DMS53 (cell line): ENCODE data around the gene NLK.
"Not testable (repeated sequence)": the region's sequence is repeated elsewhere in the genome, so short reads cannot be mapped to it uniquely, and the experiment has no call there.

ENCODE experiments used
- DNase-seq: peaks from one replicate; lab custom pipeline; 2025; lab: John Stamatoyannopoulos, UW

NLK gene

DNA sequence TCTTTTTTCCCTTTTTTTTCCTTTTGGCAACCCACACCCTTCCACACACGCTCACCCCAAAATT, at the start of gene NLK:
Gene NLK, plus strand, starts transcription at position 21 of the 64 bp plus-strand sequence. CDS start 197 bp downstream, outside the sequence.
- no peak for DNase-seq

DNA sequence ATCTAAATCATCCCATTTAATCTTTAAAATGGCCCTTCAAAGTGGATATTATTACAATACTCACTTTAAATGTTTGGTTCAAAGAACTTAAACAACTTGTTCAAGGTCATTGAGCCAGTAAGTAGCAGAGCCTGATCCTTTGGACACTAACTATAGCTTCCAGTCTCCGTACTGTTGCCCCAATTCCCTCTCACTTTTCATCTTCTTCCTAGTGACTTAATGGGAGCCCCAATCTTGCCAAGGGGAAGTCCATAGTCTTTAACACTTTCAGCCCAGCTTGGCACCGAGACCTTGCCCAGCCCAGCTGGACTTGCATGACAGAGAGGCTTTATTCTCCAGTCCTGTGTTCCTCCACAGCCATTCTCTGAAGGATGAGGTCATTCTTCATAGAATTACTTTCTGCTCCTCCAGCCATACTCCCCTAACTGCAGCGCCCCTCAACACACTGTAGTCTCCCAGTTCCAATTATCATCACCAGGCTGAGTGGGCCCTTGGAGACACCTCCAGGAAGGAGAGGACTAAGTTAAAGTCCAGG, 49.2 kb upstream of the NLK start:
- DNase-seq = no peak

GRCh38 chr17:27993723-27994310, 48.7 kb upstream of the NLK start:
- DNase-seq = no peak

GRCh38 chr17:27994586-27994985, 47.9 kb upstream of the NLK start:
- no peak for DNase-seq

DNA sequence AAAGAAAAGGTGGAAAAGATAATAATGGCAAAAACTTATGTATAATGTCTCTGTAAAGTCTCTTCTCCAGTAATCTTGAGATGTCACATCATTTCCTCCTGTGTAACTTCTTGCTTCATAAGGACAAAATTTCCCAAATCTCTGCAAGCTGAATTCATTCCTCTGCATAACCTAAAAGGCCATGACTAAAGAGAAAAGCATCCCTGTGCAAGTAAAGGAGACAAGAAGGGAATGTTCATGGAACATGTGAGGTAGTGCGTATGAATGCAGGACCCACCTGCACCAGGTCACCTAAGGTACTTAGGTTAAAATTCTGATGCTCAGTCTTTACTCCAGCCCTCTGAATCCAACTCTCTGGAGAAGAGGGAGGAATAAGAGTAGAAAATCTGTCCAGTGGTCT, 46.9 kb upstream of the NLK start:
- no peak for DNase-seq

DNA sequence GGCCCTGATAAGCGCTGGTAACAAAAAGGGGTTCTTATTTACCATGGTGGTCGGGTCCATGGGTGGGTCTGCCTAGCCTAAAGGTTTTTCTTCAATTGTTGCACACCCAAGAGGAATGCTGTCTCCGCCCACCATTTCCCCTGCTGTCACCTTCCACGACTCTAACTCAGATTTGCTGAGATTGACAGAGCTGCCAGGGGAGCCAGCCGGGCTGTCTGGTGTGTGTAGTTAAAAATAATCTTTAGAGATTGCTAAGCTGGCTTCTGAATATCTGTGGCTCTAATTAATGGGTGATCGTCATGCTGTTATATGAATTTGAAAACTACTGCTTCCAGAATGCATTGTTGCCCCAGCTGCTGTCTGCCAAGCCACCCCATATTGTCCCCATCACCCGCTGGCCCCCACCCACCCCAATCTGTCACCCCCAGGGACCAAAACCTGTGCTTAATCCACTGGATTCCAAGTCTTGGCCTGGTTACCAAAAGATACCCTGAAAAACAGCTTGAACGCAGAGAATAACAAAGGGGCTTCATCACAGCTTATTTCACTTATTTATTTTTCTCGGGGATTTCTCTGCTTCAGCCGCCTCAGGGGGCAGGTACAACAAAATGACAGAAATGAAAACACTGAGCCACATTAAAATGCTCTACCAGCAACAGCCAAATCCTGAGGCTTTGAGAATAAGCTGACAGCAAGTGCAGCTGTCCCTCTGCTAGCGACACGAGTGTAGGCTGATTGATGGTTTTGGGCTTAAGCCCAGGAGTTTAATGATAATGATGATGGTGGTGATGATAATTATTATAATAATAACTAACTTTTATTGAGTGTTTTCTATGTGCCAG, 46.1 kb upstream of the NLK start:
- DNase-seq = no peak

- DNase-seq = no peak
These were observed 45.5 kb upstream of the NLK start for GRCh38 chr17:27997044-27997401.

- no peak for DNase-seq
These were observed 45.0 kb upstream of the NLK start for GRCh38 chr17:27997522-27997921.

GRCh38 chr17:28001149-28001548, 41.3 kb upstream of the NLK start:
- no peak for DNase-seq

- no peak for DNase-seq
These were observed 38.1 kb upstream of the NLK start for GRCh38 chr17:28004344-28004743.

DNA sequence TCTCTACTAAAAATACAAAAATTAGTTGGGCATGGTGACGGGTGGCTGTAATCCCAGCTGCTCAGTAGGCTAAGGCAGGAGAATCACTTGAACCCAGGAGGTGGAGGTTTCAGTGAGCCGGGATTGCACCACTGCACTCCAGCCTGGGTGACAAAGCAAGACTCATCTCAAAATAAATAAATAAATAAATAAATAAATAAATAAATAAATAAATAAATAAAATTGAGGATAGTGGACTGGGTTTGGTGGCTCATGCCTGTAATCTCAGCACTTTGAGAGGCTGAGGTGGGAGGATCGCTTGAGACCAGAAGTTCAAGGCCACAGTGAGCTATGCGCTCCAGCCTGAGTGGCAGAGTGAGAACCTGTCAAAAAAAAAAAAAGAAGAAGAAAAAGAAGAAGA, 34.6 kb upstream of the NLK start:
- not testable (repeated sequence) for DNase-seq

DNA sequence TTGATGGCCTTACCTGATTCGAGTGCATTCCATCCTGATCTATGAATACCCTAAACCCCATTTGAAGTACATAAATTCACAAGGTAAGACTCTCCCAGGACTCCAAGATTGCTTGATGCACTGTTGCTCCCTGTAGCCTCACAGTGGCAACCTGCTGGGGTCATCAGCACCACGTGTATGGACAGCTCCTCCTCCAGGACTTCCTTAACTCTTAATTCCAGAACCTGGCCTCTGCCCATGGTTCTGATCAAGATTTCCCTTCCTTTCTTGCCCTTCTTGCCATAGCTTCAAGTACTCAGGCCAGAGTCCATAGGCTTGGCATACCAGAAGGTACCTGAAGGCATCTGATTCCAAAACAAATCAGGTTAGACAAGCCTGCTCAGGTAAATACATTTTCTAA, 34.0 kb upstream of the NLK start:
- peak; percentile 57 for DNase-seq

DNA sequence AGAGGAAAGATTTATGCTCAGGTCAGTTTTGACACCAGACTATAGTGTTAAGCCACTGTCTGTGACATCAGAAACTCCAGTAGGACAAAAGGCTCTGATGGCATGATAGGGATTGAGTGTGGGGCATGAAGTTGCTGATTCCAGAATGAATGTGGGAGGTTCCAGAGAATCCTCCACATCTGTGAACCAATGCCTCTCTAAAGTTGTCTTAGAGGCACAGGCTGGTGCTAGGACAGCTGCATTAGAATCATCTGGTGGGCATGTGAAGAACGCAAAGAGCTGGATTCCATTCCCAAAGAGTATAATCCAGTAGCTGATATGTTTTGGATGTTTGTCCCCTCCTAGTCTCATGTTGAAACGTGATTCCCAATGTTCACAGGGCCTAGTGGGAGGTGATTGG, 32.1 kb upstream of the NLK start:
- DNase-seq = no peak

- peak; percentile 41 for DNase-seq
These were observed 23.9 kb upstream of the NLK start for GRCh38 chr17:28018439-28019070.

GRCh38 chr17:28020515-28020914, 22.0 kb upstream of the NLK start:
- DNase-seq = no peak

DNA sequence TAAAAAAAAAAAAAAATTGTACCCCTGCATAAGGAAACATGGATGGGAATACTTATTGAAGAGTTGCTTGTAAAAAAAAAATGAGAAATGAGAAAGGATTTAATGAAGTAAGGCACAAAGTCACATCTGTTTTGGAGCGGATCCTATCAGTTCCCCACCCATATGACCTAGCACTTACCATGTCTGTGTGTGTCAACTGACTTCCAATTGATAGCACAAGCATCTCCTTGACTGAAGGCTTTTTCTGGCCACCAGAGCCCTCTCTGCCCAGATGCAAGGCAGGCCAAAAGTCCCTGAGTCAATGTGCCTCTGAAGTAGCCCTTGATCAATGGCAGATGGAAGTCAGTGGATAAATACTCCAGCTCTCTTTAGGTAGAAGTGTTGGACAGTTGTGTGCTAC, 13.4 kb upstream of the NLK start:
- DNase-seq = peak; percentile 66

- peak; percentile 97 for DNase-seq
These were observed 12.1 kb upstream of the NLK start for GRCh38 chr17:28030386-28030785.

- peak; percentile 71 for DNase-seq
These were observed 11.3 kb upstream of the NLK start for GRCh38 chr17:28031174-28031573.

DNA sequence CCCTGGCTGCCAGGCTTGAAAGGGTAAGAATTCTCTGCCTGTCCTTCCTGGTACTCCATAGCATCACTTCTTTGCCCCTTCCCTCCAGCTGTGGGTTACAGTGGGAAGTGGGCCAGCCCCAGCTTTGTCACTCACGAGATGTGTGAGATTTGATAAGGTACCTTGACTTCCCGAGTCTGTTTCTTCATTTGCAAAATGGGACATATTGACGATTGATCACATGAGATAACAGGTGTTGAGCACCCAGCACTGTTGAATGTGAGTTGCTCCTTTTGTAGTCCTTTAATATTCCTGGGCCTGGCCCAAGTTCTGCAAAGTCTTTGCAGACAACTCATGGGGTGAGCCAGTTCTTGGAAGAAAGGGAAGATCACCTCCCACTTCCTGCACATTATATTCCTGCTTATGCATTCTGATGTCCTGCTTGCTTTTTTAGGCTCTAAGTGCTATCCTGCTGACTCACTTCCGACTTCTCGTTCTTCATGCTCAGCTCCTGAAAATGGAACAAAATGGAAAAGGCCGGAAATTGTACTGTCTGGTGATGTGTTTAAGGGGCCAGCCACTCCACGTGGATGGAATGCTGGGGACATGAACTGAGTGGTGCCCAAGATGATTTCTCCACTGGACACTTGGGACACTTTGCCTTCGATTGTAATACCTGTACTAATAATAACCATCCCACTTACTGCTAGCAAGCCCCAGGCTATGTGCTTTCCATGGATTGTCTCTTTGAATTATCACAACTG, 8.3 kb upstream of the NLK start:
- DNase-seq = peak; percentile 44

- not testable (repeated sequence) for DNase-seq
These were observed 7.0 kb upstream of the NLK start for GRCh38 chr17:28035452-28035851.

GRCh38 chr17:28035884-28036283, 6.6 kb upstream of the NLK start:
- DNase-seq = not testable (repeated sequence)

DNA sequence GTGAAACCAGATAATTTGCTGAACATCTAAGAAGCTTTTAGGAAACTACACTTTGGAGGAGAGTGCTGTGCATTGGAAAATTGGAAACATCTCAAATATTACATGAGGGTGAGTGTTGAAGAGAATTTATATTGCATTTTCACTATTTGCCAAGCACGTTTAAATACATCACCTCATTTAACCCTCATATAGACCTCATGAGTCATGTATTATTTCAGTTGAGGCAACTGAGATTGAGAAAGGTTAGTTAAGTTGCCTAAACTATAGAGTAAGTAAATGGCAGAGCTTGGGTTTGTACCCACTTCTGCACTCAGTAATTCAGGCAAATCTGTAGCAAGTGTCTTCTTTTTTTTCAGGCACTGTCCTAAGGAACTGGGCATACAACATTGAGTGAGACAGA, 3.7 kb upstream of the NLK start:
- no peak for DNase-seq

GRCh38 chr17:28039251-28039650, 3.2 kb upstream of the NLK start:
- DNase-seq = no peak
